IMR-90 (cell line): ENCODE data around the gene AGPAT3. TPM values are rescaled to one million over a fixed set of nuclear protein-coding genes. Genes with fewer than 3 reads are reported as not detected.

ENCODE experiments used
- ATAC-seq: fragments of 200-7000 bp; cut with Tn5 transposase; 2 replicates; pipeline ENCODE4 v1.9.1; 2020; ENCODE audit warnings: low read depth, mild to moderate bottlenecking, moderate library complexity
- BruUV-seq: library from RNA; stranded (reverse); fragments of 400-500 nt; replicated peaks from 2 replicates; lab custom pipeline; 2021; lab: Mats Ljungman, UMichigan
- CTCF ChIA-PET: fragments of 300-600 bp; formaldehyde crosslinking; extraction: SDS; loops from one replicate; lab custom pipeline; 2021; ENCODE audit warnings: antibody characterized with exemption; lab: Yijun Ruan, JAX
- POLR2A ChIA-PET: fragments of 300-600 bp; sonication (Branson Sonifier 250); formaldehyde crosslinking; loops from one replicate; lab custom pipeline; 2022; ENCODE audit warnings: antibody characterized with exemption; ENCODE audit not compliant: unreplicated experiment; lab: Charles Lee
- DNase-seq: peaks from one replicate; pipeline ENCODE4 v3.0.0; 2013
- H2AFZ ChIP-seq: replicated peaks from 2 replicates; pipeline ENCODE3; 2013; ENCODE audit warnings: low read length, mild to moderate bottlenecking; ENCODE audit not compliant: poor library complexity
- H2AK5ac ChIP-seq: 2 replicates; pipeline ENCODE4 v1.6.1; 2013; ENCODE audit warnings: low read depth, low read length, inconsistent platforms
- H2AK9ac ChIP-seq: replicated peaks from 2 replicates; pipeline ENCODE3; 2013; ENCODE audit warnings: mild to moderate bottlenecking, low read depth, low read length, moderate library complexity; ENCODE audit not compliant: poor library complexity
- H2BK120ac ChIP-seq: 2 replicates; pipeline ENCODE4 v1.6.1; 2013; ENCODE audit warnings: low read depth, low read length, inconsistent platforms
- H2BK15ac ChIP-seq: 3 replicates; pipeline ENCODE4 v1.6.1; 2013; ENCODE audit warnings: low read depth, low read length, inconsistent platforms
- H2BK20ac ChIP-seq: 2 replicates; pipeline ENCODE4 v1.6.1; 2013; ENCODE audit warnings: low read depth, mild to moderate bottlenecking, inconsistent platforms, low read length, moderate library complexity
- H2BK5ac ChIP-seq: 2 replicates; pipeline ENCODE4 v1.6.1; 2013; ENCODE audit warnings: mild to moderate bottlenecking, low read depth, low read length, inconsistent platforms; ENCODE audit not compliant: poor library complexity, severe bottlenecking
- H3K14ac ChIP-seq: replicated peaks from 2 replicates; pipeline ENCODE4 v1.6.1; 2013; ENCODE audit warnings: low read depth, low read length, inconsistent platforms
- H3K18ac ChIP-seq: 2 replicates; pipeline ENCODE4 v1.6.1; 2013; ENCODE audit warnings: low read depth, low read length, control low read depth
- H3K23ac ChIP-seq: 2 replicates; pipeline ENCODE4 v1.6.1; 2013; ENCODE audit warnings: low read depth, low read length, inconsistent platforms
- H3K27ac ChIP-seq: 2 replicates; pipeline ENCODE4 v1.5.1; 2013; ENCODE audit warnings: mild to moderate bottlenecking, control low read depth, low read length; ENCODE audit not compliant: insufficient read depth
- H3K27me3 ChIP-seq: 2 replicates; pipeline ENCODE4 v1.6.1; 2013; ENCODE audit warnings: low read length; ENCODE audit not compliant: control insufficient read depth, insufficient read depth
- H3K36me3 ChIP-seq: 2 replicates; pipeline ENCODE4 v1.6.1; 2013; ENCODE audit warnings: low read length, mixed read lengths; ENCODE audit not compliant: control insufficient read depth, insufficient read depth
- H3K4ac ChIP-seq: 2 replicates; pipeline ENCODE4 v1.6.1; 2013; ENCODE audit warnings: low read depth, low read length, inconsistent platforms
- H3K4me1 ChIP-seq: 2 replicates; pipeline ENCODE4 v1.6.1; 2013; ENCODE audit warnings: low read length, mixed read lengths; ENCODE audit not compliant: control insufficient read depth, insufficient read depth
- H3K4me2 ChIP-seq: 2 replicates; pipeline ENCODE4 v1.6.1; 2013; ENCODE audit warnings: low read depth, mild to moderate bottlenecking, control low read depth, low read length, moderate library complexity
- H3K4me3 ChIP-seq: 2 replicates; pipeline ENCODE4 v1.5.1; 2013; ENCODE audit warnings: low read depth, mild to moderate bottlenecking, control low read depth, low read length, moderate library complexity; ENCODE audit not compliant: insufficient read depth
- H3K56ac ChIP-seq: 2 replicates; pipeline ENCODE4 v1.6.1; 2013; ENCODE audit warnings: low read length, inconsistent platforms; ENCODE audit not compliant: insufficient read depth; ENCODE audit errors: extremely low read depth
- H3K79me1 ChIP-seq, 2 experiments: 2 replicates each; pipeline ENCODE4 v1.6.1; 2013; ENCODE audit warnings: low read length in 2 of 2, inconsistent platforms in 1 of 2, low read depth in 1 of 2
- H3K9ac ChIP-seq: 2 replicates; pipeline ENCODE4 v1.6.1; 2013; ENCODE audit warnings: low read depth, low read length, control low read depth
- H3K9me1 ChIP-seq: 2 replicates; pipeline ENCODE4 v1.6.1; 2013; ENCODE audit warnings: low read length, inconsistent platforms; ENCODE audit not compliant: insufficient read depth
- H3K9me3 ChIP-seq: 2 replicates; pipeline ENCODE4 v1.6.1; 2013; ENCODE audit warnings: low read length; ENCODE audit not compliant: control insufficient read depth, insufficient read depth
- H4K20me1 ChIP-seq: 2 replicates; pipeline ENCODE4 v1.6.1; 2013; ENCODE audit warnings: low read length, inconsistent platforms; ENCODE audit not compliant: insufficient read depth
- H4K5ac ChIP-seq: 2 replicates; pipeline ENCODE4 v1.6.1; 2013; ENCODE audit warnings: mild to moderate bottlenecking, low read depth, low read length, control low read depth
- H4K8ac ChIP-seq, 2 experiments: 2 replicates each; pipeline ENCODE4 v1.6.1; 2013; ENCODE audit warnings: low read depth in 2 of 2, low read length in 2 of 2, control low read depth in 1 of 2, inconsistent platforms in 1 of 2
- H4K91ac ChIP-seq: 2 replicates; pipeline ENCODE4 v1.6.1; 2013; ENCODE audit warnings: low read depth, low read length, inconsistent platforms; ENCODE audit not compliant: insufficient read depth
- BHLHE40 ChIP-seq: fragments of 150-350 bp; IDR thresholded peaks from 2 replicates; pipeline ENCODE4 v1.6.1; 2016; ENCODE audit warnings: mild to moderate bottlenecking, low read depth, low read length
- CEBPB ChIP-seq: IDR thresholded peaks from 2 replicates; pipeline ENCODE4 v1.6.1; 2012; ENCODE audit warnings: low read depth, low read length, improper control_type of control experiment
- CHD1 ChIP-seq: IDR thresholded peaks from 2 replicates; pipeline ENCODE4 v1.6.1; 2012; ENCODE audit warnings: low read depth, low read length, improper control_type of control experiment
- CTCF ChIP-seq: conservative IDR thresholded peaks from 2 replicates; pipeline ENCODE4 v1.5.1; 2012; ENCODE audit warnings: mild to moderate bottlenecking, low read depth, low read length, improper control_type of control experiment
- ELK1 ChIP-seq: fragments of 150-350 bp; IDR thresholded peaks from 2 replicates; pipeline ENCODE4 v1.6.1; 2016; ENCODE audit warnings: low read depth, mild to moderate bottlenecking, low read length, moderate library complexity, borderline replicate concordance
- FOS ChIP-seq: fragments of 150-350 bp; IDR thresholded peaks from 2 replicates; pipeline ENCODE4 v1.6.1; 2016; ENCODE audit warnings: low read depth, low read length
- MAFK ChIP-seq: IDR thresholded peaks from 2 replicates; pipeline ENCODE4 v1.6.1; 2012; ENCODE audit warnings: low read depth, low read length, improper control_type of control experiment
- MAZ ChIP-seq: IDR thresholded peaks from 2 replicates; pipeline ENCODE4 v1.6.1; 2012; ENCODE audit warnings: low read depth, mild to moderate bottlenecking, low read length, improper control_type of control experiment, moderate library complexity, borderline replicate concordance
- MXI1 ChIP-seq: IDR thresholded peaks from 2 replicates; pipeline ENCODE4 v1.6.1; 2012; ENCODE audit warnings: low read depth, mild to moderate bottlenecking, low read length, moderate library complexity, borderline replicate concordance
- NFE2L2 ChIP-seq: fragments of 150-350 bp; IDR thresholded peaks from 2 replicates; pipeline ENCODE4 v1.6.1; 2016; ENCODE audit warnings: low read depth, mild to moderate bottlenecking, low read length
- POLR2A ChIP-seq: IDR thresholded peaks from 2 replicates; pipeline ENCODE4 v1.6.1; 2012; ENCODE audit warnings: mild to moderate bottlenecking, low read depth, low read length
- RAD21 ChIP-seq: IDR thresholded peaks from 2 replicates; pipeline ENCODE4 v1.6.1; 2012; ENCODE audit warnings: low read length, improper control_type of control experiment
- RCOR1 ChIP-seq: IDR thresholded peaks from 2 replicates; pipeline ENCODE4 v1.6.1; 2012; ENCODE audit warnings: mild to moderate bottlenecking, low read length, improper control_type of control experiment; ENCODE audit not compliant: insufficient replicate concordance
- RFX5 ChIP-seq: IDR thresholded peaks from 2 replicates; pipeline ENCODE4 v1.8.0; 2012; ENCODE audit warnings: low read depth, mild to moderate bottlenecking, low read length, moderate library complexity
- SMC3 ChIP-seq: fragments of 150-350 bp; IDR thresholded peaks from 2 replicates; pipeline ENCODE4 v1.6.1; 2016; ENCODE audit warnings: low read depth, mild to moderate bottlenecking, antibody characterized with exemption, low read length, moderate library complexity
- USF2 ChIP-seq: fragments of 150-350 bp; IDR thresholded peaks from 2 replicates; pipeline ENCODE4 v1.6.1; 2017; ENCODE audit warnings: mild to moderate bottlenecking, antibody characterized with exemption, low read length, low read depth
- WGBS, 2 experiments: methylation state at CpG; one replicate each; pipeline versions ENCODE4 v1.1.5 to v1.1.7; 2013; ENCODE audit warnings: missing lambda C conversion rate in 2 of 2; ENCODE audit not compliant: insufficient read length in 1 of 2; ENCODE audit errors: extremely low coverage in 2 of 2; 5-methylcytosine and 5-hydroxymethylcytosine counted together
- dilution Hi-C: fragments of 300-500 bp; cut with HindIII; formaldehyde crosslinking; loops from one replicate; pipeline ENCODE4 v1.14.3; 2018; ENCODE audit warnings: low sequenced_read_pairs; ENCODE audit not compliant: unreplicated experiment
- in situ Hi-C: fragments of 300-500 bp; cut with MboI; formaldehyde crosslinking; loops from 3 replicates; pipeline ENCODE4 v1.14.3; 2019; ENCODE audit warnings: low sequenced_read_pairs, inconsistent platforms, mixed read lengths
- intact Hi-C: fragments of 100-400 bp; cut with micrococcal nuclease; formaldehyde crosslinking; loops from 2 replicates; pipeline ENCODE4 v1.10.0; 2022
- polyA plus RNA-seq, 3 experiments: library from polyadenylated mRNA; depleted of rRNA; stranded (reverse); fragments of >200 nt; gene quantifications; 2 replicates each; pipeline ENCODE4 v1.2.3, GENCODE V29; 2012; ENCODE audit warnings: low replicate concordance in 1 of 3
- total RNA-seq: library from RNA; depleted of rRNA; stranded (reverse); fragments of >200 nt; gene quantifications from 2 replicates; pipeline ENCODE4 v1.2.3, GENCODE V29; 2012

AGPAT3 gene
- total and polyA plus RNA-seq, 2 of the 4 experiments (the other 2 are of a cell fraction): 27.1 to 38.7 TPM

- Histone ChIP-seq H3K4ac (no peak overlapping the region), H2BK20ac (no peak overlapping the region), H3K4me1 (peaks cover 14% of the 10 kb centered on the region), H3K56ac (no peak overlapping the region), H3K9me1 (peaks cover 34% of the 10 kb centered on the region), H3K4me2 (no peak overlapping the region), H4K8ac (no peak overlapping the region), H4K91ac (no peak overlapping the region), H3K27ac (no peak overlapping the region), H3K14ac (no peak overlapping the region), H2BK15ac (no peak overlapping the region), H3K9me3 (no peaks in the 10 kb centered on the region), H2BK120ac (no peak overlapping the region), H4K5ac (no peak overlapping the region), H3K4me3 (no peak overlapping the region), H3K27me3 (no peaks in the 10 kb centered on the region), H3K79me1 (peaks cover 37 to 83% of the 10 kb centered on the region in 2 experiments), H2BK5ac (no peak overlapping the region), H2AK5ac (no peak overlapping the region), H2AFZ (no peak overlapping the region), H2AK9ac (no peak overlapping the region), H4K20me1 (peaks cover 72% of the 10 kb centered on the region), H3K36me3 (peaks cover 3% of the 10 kb centered on the region), H3K18ac (no peak overlapping the region), H3K23ac (no peak overlapping the region), H3K9ac (no peak overlapping the region)
- dilution Hi-C loops: no loop called here
- no TSS peak for BruUV-seq
- 70% methylated on average over 2 of the region's 6 CpGs; no CpG with 5 or more reads in 1 of the 2 experiments for WGBS, 2 experiments
- no peak for TF ChIP-seq SMC3
- TF ChIP-seq MAZ: no peak
- TF ChIP-seq NFE2L2: no peak
- no peak for TF ChIP-seq BHLHE40
- no peak for TF ChIP-seq FOS
- TF ChIP-seq CEBPB: no peak
- TF ChIP-seq CHD1: no peak
- no peak for TF ChIP-seq RAD21
- TF ChIP-seq RFX5: no peak
- no peak for TF ChIP-seq MAFK
- TF ChIP-seq CTCF: no peak
- TF ChIP-seq MXI1: no peak
- no peak for TF ChIP-seq POLR2A
- no peak for TF ChIP-seq USF2
- TF ChIP-seq ELK1: no peak
- no peak for TF ChIP-seq RCOR1
- in situ Hi-C loops: no loop called here
- ATAC-seq (no peak), DNase-seq (no peak)
- POLR2A ChIA-PET: no interaction called here
- CTCF ChIA-PET: no interaction called here
- intact Hi-C loops: no loop called here
Observed at GRCh38 chr21:44028287-44028659, 163.2 kb downstream of the AGPAT3 start.
